Upper lobe of right lung (tissue), 1 donor: Measurements from ENCODE around the gene CACNB2. TPM values are rescaled to one million over a fixed set of nuclear protein-coding genes. Genes with fewer than 3 reads are reported as not detected.

Experiments used
- ATAC-seq: fragments of 200-7000 bp; cut with Tn5 transposase; one replicate; pipeline ENCODE4 v1.9.1; 2020; ENCODE audit warnings: mild to moderate bottlenecking, moderate library complexity
- DNase-seq: peaks from one replicate; pipeline ENCODE4 v3.0.0-alpha.2; 2020
- H3K27ac ChIP-seq: fragments of 200-600 bp; one replicate; pipeline ENCODE4 v1.8.0; 2022
- H3K27me3 ChIP-seq: fragments of 200-600 bp; one replicate; pipeline ENCODE4 v1.8.0; 2022; ENCODE audit warnings: mild to moderate bottlenecking
- H3K36me3 ChIP-seq: fragments of 200-600 bp; one replicate; pipeline ENCODE4 v1.8.0; 2022
- H3K4me1 ChIP-seq: fragments of 200-600 bp; one replicate; pipeline ENCODE4 v1.8.0; 2022
- H3K4me3 ChIP-seq: fragments of 200-600 bp; one replicate; pipeline ENCODE4 v1.8.0; 2022; ENCODE audit warnings: mild to moderate bottlenecking
- H3K9me3 ChIP-seq: fragments of 200-600 bp; one replicate; pipeline ENCODE4 v1.8.0; 2022
- intact Hi-C: fragments of 100-400 bp; cut with DNase I; formaldehyde crosslinking; loops from one replicate; pipeline ENCODE4 v1.11.0; 2022
- total RNA-seq: library from RNA; stranded (reverse); fragmentation: NEBNext Ultra II Directional; extraction: Animal tissue kit (Norgen Biotek cat#: 25700); gene quantifications from one replicate; pipeline ENCODE4 v1.2.1, GENCODE V29; 2021
- TF ChIP-seq, protein P1 (sequence below): fragments of 200-600 bp; IDR thresholded peaks from one replicate; pipeline ENCODE4 v1.8.0; 2022; ENCODE audit warnings: antibody characterized with exemption
- donor health status: DM: no; HTN: yes; CAD: no; lungs with severe emphysema.

CACNB2 gene
- total RNA-seq, 1 donor from 2014 or later = 4.2 TPM

GRCh38 chr10:18313626-18314025 lies 173.4 kb downstream of the CACNB2 start:
- H3K27me3 ChIP-seq = no peaks in the 10 kb centered on the region
- H3K4me3 ChIP-seq = no peak overlapping the region
- TF ChIP-seq, protein P1, sequence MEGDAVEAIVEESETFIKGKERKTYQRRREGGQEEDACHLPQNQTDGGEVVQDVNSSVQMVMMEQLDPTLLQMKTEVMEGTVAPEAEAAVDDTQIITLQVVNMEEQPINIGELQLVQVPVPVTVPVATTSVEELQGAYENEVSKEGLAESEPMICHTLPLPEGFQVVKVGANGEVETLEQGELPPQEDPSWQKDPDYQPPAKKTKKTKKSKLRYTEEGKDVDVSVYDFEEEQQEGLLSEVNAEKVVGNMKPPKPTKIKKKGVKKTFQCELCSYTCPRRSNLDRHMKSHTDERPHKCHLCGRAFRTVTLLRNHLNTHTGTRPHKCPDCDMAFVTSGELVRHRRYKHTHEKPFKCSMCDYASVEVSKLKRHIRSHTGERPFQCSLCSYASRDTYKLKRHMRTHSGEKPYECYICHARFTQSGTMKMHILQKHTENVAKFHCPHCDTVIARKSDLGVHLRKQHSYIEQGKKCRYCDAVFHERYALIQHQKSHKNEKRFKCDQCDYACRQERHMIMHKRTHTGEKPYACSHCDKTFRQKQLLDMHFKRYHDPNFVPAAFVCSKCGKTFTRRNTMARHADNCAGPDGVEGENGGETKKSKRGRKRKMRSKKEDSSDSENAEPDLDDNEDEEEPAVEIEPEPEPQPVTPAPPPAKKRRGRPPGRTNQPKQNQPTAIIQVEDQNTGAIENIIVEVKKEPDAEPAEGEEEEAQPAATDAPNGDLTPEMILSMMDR = no peak
- no peaks in the 10 kb centered on the region for H3K4me1 ChIP-seq
- ATAC-seq (no peak), DNase-seq (no peak)
- H3K27ac ChIP-seq = no peak overlapping the region
- H3K9me3 ChIP-seq = no peaks in the 10 kb centered on the region
- H3K36me3 ChIP-seq = no peaks in the 10 kb centered on the region
- intact Hi-C loops = no loop called here

DNA sequence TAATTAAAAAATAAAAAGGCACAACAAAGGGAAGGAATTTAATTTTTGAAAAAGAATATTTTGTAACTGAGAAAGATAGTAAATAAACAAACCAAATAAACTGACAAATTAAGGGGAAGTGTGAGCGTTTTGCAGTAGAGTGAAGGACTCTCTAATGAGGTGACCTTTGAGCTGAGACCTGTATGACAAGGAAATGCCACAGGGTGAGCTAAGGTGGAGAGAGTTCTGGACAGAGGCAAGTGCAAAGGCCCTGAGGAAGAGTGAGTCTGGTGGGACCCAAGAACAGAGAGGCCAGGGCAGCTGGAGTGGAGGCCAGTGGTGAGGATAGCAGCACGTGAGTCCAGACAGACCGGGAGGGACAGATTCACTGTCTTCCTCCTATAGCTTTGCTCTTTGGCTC lies 179.4 kb downstream of the CACNB2 start:
- Histone ChIP-seq H3K27ac (no peak overlapping the region), H3K9me3 (no peaks in the 10 kb centered on the region), H3K4me3 (no peak overlapping the region), H3K36me3 (no peaks in the 10 kb centered on the region), H3K4me1 (no peaks in the 10 kb centered on the region), H3K27me3 (no peaks in the 10 kb centered on the region)
- DNase-seq (no peak), ATAC-seq (no peak)
- intact Hi-C loops = no loop called here
- TF ChIP-seq, protein P1 = no peak

DNA sequence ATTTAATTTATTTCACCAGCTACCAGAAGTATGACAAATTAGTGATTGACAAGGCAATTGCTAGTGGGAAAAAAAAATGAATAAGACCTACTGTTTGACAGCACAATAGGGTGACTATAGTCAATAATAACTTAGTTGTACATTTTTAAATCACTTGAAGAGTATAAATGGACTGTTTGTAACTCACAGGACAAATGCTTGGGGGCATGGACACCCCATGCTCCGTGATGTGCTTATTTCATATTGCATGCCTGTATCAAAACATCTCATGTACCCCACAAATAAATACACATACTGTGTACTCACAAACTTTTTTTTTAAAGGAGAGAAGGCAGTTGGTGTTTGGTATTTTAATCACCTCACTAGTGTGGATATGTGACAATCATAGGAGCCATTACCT lies 181.1 kb downstream of the CACNB2 start:
- no peaks in the 10 kb centered on the region for H3K4me1 ChIP-seq
- no peak for DNase-seq
- H3K4me3 ChIP-seq = no peak overlapping the region
- H3K9me3 ChIP-seq = no peaks in the 10 kb centered on the region
- H3K27me3 ChIP-seq = no peaks in the 10 kb centered on the region
- H3K36me3 ChIP-seq = no peaks in the 10 kb centered on the region
- intact Hi-C loops = no loop called here
- TF ChIP-seq, protein P1 = no peak
- H3K27ac ChIP-seq = no peak overlapping the region
- ATAC-seq = no peak

GRCh38 chr10:18323916-18324315 lies 183.7 kb downstream of the CACNB2 start:
- DNase-seq (no peak), ATAC-seq (no peak)
- no peak overlapping the region for H3K27ac ChIP-seq
- no peaks in the 10 kb centered on the region for H3K4me1 ChIP-seq
- no peaks in the 10 kb centered on the region for H3K9me3 ChIP-seq
- TF ChIP-seq, protein P1 = no peak
- H3K4me3 ChIP-seq = no peak overlapping the region
- H3K36me3 ChIP-seq = no peaks in the 10 kb centered on the region
- intact Hi-C loops = no loop called here
- no peaks in the 10 kb centered on the region for H3K27me3 ChIP-seq

- H3K9me3 ChIP-seq = no peaks in the 10 kb centered on the region
- H3K27me3 ChIP-seq = no peaks in the 10 kb centered on the region
- ATAC-seq = no peak
- H3K4me3 ChIP-seq = no peak overlapping the region
- no peaks in the 10 kb centered on the region for H3K36me3 ChIP-seq
- intact Hi-C loops = no loop called here
- no peaks in the 10 kb centered on the region for H3K4me1 ChIP-seq
- DNase-seq = no peak
- no peak overlapping the region for H3K27ac ChIP-seq
- TF ChIP-seq, protein P1 = no peak
These were observed 185.2 kb downstream of the CACNB2 start for GRCh38 chr10:18325410-18325809.

DNA sequence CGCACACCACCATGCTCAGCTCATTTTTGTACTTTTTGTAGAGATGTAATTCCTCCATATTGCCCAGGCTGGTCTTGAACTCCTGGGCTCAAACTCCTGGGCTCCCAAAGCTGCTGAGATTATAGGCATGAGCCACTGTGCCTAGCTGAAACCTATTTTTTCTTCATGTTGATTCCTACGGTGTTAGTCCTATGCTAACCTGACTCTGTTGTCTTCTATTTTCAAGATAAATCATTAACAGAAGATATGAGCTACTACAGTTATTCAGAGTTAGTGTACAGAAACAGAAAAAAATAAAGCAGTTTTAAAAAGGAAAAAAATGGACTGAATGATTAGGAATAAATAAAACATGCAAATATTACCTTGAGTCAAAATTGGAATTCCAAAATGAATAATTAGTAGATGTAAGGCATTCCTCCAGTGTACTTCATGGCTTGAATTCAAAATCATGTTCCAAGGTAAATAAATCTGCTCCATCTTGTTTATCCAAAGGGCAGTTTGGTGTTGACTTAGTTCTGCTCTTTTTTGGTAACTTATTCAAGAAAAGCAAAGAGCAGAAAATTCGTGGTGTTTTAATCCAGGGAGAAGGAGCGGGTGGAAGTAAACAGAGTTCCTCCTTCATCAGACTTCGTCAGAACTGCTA lies 185.8 kb downstream of the CACNB2 start:
- intact Hi-C loops = no loop called here
- H3K36me3 ChIP-seq = no peaks in the 10 kb centered on the region
- no peaks in the 10 kb centered on the region for H3K9me3 ChIP-seq
- H3K4me1 ChIP-seq = no peaks in the 10 kb centered on the region
- TF ChIP-seq, protein P1 = no peak
- no peak overlapping the region for H3K4me3 ChIP-seq
- no peaks in the 10 kb centered on the region for H3K27me3 ChIP-seq
- ATAC-seq = no peak
- DNase-seq = no peak
- no peak overlapping the region for H3K27ac ChIP-seq
